Kidney epithelial cell (primary cell): ENCODE measurements around the gene RSBN1L. TPM values are rescaled to one million over a fixed set of nuclear protein-coding genes. Genes with fewer than 3 reads are reported as not detected.

Experiments
- DNase-seq: peaks from one replicate; pipeline ENCODE4 v3.0.0-alpha.2; 2010; ENCODE audit warnings: low read depth
- H3K27me3 ChIP-seq: 2 replicates; pipeline ENCODE4 v1.6.0; 2011; ENCODE audit warnings: low read length; ENCODE audit not compliant: control insufficient read depth, insufficient read depth
- H3K36me3 ChIP-seq: 2 replicates; pipeline ENCODE4 v1.5.1; 2011; ENCODE audit warnings: low read length; ENCODE audit not compliant: control insufficient read depth, insufficient read depth
- H3K4me3 ChIP-seq: 2 replicates; pipeline ENCODE4 v1.5.1; 2011; ENCODE audit warnings: low read depth, mild to moderate bottlenecking, control low read depth, low read length
- total RNA-seq: library from RNA; depleted of rRNA; stranded (reverse); fragments of >200 nt; gene quantifications from 2 replicates; pipeline ENCODE4 v1.2.3, GENCODE V29; 2015
- TF ChIP-seq, protein P1 (sequence below): IDR thresholded peaks from 2 replicates; pipeline ENCODE4 v1.5.1; 2011; ENCODE audit warnings: mild to moderate bottlenecking, moderate library complexity, low read length, control low read depth, inconsistent platforms; ENCODE audit not compliant: insufficient read depth, poor library complexity, severe bottlenecking

Gene RSBN1L
- total RNA-seq, 1 donor from 2014 or later: 8.7 TPM

DNA sequence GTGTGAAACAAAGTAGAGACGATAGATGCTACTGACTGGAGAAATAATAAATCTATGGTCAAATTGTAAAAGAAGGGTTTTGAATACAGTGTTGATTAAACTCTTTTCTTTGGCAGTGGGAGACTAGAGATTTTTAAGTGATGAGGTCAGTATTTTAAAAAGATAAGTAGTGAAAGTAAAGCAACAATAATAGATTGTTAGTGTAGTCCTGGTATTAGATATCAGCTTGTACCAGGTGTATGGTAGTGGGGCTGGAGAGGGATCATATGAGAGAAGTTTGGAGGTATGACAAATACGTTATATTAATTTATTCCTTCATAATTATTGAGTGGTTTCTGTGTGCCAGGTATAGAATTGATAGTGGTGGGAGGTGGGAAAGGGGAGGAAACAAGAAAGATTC, 127.5 kb downstream of the RSBN1L start:
- no peak overlapping the region for H3K4me3 ChIP-seq
- no peaks in the 10 kb centered on the region for H3K27me3 ChIP-seq
- H3K36me3 ChIP-seq: no peaks in the 10 kb centered on the region
- no peak for DNase-seq
- TF ChIP-seq, protein P1, sequence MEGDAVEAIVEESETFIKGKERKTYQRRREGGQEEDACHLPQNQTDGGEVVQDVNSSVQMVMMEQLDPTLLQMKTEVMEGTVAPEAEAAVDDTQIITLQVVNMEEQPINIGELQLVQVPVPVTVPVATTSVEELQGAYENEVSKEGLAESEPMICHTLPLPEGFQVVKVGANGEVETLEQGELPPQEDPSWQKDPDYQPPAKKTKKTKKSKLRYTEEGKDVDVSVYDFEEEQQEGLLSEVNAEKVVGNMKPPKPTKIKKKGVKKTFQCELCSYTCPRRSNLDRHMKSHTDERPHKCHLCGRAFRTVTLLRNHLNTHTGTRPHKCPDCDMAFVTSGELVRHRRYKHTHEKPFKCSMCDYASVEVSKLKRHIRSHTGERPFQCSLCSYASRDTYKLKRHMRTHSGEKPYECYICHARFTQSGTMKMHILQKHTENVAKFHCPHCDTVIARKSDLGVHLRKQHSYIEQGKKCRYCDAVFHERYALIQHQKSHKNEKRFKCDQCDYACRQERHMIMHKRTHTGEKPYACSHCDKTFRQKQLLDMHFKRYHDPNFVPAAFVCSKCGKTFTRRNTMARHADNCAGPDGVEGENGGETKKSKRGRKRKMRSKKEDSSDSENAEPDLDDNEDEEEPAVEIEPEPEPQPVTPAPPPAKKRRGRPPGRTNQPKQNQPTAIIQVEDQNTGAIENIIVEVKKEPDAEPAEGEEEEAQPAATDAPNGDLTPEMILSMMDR: no peak

DNA sequence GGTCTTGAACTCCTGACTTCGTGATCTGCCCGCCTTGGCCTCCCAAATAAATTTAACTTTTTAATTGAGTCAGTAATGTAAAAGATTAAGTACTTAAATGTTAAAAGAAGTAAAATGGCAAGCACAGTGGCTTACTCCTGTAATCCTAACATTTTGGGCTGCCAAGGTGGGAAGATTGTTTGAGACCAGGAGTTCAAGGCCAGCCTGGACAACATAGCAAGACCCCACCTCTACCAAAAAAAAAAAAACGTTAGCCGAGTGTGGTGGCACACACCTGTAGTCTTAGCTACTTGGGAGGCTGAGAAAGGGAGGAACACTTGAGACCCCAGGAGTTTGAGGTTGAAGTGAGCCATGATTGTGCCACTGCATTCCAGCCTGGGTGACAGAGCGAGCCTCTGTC, 128.4 kb downstream of the RSBN1L start:
- TF ChIP-seq, protein P1: no peak
- Histone ChIP-seq H3K27me3 (no peaks in the 10 kb centered on the region), H3K36me3 (no peaks in the 10 kb centered on the region), H3K4me3 (no peak overlapping the region)
- DNase-seq: no peak

DNA sequence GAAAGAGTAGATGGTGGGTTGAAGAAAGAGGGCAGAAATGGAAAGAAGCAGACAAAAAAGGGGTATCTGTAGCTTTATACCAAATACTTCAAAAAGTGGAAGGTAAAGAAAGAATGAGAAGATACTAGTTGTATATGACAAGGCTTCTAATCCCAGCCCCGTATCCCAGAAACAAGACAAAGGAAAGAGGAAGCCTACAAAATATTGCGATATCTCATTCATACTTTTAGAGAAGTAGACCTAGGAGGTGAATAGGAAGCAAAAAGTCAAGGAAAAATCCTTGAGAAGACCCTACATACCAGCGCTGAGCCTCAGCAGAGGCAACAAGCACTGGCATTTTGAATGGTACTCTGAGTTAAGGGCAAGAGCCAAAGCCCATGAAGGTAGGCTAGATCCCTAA, 128.9 kb downstream of the RSBN1L start:
- TF ChIP-seq, protein P1: no peak
- Histone ChIP-seq H3K4me3 (no peak overlapping the region), H3K36me3 (no peaks in the 10 kb centered on the region), H3K27me3 (no peaks in the 10 kb centered on the region)
- no peak for DNase-seq

- DNase-seq: no peak
- Histone ChIP-seq H3K4me3 (no peak overlapping the region), H3K27me3 (no peaks in the 10 kb centered on the region), H3K36me3 (no peaks in the 10 kb centered on the region)
- TF ChIP-seq, protein P1: no peak
These were observed 130.0 kb downstream of the RSBN1L start for GRCh38 chr7:77826300-77826699.

DNA sequence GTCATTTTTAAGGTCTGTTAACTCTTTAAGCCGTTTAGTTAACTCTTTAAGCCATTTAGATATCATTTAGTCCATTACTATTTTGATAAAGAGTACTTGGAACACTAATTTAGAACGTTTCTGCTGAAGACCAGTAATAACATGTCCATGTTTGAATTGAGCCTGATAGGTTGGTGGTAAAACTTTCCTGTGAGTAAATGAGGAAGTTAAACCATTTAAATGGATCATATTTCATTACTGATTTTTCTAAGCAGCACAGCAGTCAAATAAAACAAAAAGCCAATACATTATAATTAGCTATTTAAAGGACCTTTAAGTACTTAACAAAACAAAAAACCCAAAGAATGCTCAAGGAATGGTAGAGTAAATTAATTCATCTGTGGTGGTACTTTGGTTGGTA, 131.7 kb downstream of the RSBN1L start:
- TF ChIP-seq, protein P1: no peak
- Histone ChIP-seq H3K4me3 (no peak overlapping the region), H3K36me3 (no peaks in the 10 kb centered on the region), H3K27me3 (no peaks in the 10 kb centered on the region)
- no peak for DNase-seq

GRCh38 chr7:77830649-77831355, 134.5 kb downstream of the RSBN1L start:
- no peak for DNase-seq
- Histone ChIP-seq H3K27me3 (no peaks in the 10 kb centered on the region), H3K36me3 (no peaks in the 10 kb centered on the region), H3K4me3 (no peak overlapping the region)
- TF ChIP-seq, protein P1: no peak
